Measurements from ENCODE around the gene SMAP2.

SMAP2 gene

DNA sequence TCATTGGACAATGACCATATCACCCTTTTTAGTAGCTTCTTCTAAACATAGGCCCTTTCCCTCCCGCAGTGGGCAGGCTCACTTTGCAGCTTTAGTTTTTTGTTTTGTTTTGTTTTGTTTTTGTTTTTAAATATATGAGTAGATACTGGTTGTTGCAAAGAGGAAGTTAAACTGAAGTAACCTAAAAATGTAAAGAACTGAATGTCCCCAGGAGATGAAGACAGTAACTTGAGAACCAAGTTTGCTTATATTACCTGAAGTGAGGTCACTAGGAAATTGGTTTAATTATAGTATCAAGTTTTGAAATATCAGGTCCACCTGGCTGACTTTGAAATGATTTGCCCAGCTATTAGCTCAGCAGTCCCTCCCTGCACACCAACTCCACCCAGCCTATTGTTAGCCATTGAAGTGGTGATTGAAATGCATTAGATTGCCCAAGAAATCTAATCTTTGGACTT, 18.2 kb downstream of the SMAP2 start:
- DNase-seq = no peak

DNA sequence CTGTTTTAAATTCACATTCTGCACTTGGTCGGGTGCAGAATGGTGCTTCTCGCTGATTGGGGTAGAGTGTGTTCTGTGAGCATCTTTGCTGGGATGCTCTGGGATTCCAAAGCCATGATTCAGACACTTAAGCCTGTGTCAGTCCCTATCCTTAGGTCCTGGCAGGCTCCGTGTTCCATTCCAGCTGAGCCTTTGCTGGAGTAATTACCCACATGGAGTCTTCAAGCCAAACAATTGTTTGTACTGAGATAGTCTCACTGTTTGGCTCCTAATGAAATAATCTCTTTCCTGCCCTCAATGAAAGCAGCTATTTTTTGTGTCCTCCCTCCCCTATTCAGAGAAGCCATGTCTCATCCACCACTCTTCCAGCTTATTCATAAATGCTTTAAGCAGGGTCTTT, 18.7 kb downstream of the SMAP2 start:
- no peak for DNase-seq

DNA sequence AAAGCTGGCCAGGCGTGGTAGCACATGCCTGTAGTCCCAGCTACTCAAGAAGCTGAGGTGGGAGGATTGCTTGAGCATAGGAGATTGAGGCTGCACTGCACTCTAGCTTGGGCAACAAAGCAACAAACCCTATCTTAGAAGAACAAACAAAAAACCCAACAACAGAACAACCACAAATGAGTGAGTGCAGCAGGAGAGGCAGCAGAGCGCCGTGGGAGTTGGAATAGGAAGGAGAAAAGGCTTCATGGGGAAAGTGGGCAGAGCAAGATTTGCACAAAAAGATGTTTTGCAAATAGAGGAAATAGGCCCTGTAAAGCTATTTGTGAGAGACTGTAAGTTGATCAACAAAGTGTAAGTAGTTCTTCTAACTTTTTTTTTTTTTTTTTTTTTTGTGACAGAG, 19.6 kb downstream of the SMAP2 start:
- DNase-seq = no peak

DNA sequence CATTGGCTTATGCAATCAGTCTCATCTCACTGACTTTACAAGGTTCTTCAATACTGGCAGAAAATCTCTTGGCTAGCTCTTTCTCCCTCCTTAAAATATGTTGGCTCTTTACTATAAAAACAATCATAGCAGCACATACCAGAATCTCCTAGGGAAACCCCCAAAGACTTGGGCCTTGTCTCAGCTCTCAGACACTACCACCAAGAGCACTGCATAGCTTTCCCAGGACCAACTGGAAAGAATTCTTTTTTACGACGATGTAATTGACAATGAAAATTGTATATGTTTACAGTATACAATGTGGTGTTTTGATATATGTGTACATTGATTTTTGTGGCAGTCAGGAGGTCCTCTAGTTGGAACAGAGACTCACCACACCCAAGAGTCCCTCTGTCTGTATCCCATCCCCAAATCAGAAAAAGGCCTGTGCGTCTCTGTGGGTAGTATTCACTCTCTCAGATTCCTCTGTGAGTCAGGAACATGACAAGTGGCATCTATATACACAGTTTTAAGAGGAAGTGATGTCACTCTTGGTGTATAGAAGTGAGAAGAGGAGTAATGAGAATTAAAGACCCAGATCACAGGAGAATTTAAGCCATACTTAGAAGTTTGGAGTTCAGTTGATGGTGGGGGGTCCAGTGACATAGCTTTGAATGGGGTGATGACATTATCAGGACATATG, 21.1 kb downstream of the SMAP2 start:
- DNase-seq = no peak

DNA sequence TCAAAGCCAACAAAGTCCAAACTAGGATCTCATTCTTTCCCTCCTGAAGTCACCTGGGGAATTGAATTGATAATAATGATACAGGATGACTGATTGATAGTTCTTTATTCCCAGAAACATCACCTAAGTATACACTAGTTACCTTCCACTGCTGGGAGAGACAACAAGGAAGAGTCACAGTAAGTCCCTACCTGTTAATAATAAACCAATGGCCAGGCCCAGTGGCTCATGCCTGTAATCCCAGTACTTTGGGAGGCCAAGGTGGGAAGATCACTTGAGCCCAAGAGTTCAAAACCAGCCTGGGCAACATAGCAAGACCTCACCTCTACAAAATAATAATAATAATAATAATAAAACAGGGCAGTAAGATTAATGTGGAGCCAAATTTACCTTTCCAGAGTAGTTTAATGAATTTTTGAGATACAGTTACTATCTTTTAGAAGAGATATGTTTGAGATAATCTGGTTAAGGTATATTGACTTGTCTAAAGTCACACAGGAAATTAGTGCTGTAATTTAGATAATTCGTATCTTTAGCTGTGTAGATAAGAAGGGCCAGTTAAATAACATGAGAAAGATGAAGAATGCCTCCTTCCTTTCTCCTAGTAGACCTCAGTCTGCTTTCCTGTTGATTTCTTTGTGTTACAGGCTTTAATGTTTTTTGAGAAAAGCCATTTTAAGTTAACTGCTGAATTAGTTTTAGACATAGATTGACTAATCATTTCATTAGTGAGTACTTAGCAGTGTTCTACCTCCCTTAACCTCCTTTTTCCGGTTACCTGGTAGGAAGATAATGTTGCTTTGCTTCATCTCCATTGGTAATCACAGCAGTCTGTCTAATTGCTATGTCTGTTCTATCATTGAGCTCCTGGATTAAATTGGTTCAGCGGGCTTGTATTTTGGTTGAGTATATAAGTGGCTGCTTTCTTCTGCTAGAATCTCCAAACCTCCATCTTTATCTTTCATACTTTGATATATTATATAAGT, 22.0 kb downstream of the SMAP2 start:
- no peak for DNase-seq

DNA sequence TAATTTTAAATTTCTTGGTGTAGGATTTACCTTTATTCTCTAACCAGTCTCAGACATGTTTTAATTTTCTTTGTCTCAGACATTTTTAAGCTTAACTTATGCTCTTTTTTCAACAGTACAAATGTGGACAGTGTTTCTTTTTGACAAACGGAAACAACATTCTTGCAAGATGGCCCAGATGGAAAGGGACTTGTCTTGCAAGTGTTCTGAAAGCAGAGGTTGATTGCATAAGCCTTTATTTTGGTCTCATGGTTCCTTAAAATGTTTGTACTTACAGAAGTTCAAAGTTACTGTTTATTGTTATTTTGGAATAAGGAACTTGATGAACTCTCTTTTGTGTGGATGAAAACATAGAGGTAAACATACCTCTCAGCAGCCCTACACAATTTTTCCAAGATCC, 22.9 kb downstream of the SMAP2 start:
- DNase-seq = no peak

DNA sequence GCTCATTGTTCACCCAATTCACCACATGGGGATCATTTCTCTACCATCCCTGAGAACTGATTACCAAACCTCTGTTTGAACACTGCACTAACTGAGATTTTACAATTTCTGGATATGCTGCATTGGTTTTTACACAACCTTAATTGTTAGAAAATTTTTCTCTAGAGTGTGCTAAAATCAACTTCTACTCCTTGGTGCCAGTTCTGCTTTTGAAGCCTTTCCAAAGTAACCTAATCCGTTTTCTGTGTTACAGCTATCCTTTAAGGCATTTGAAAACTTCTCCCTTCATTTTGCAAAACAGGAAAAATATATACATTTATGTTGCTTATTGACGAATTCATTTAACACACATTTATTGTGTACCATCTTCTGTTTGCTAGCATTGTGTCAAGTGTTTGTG, 23.7 kb downstream of the SMAP2 start:
- no peak for DNase-seq

DNA sequence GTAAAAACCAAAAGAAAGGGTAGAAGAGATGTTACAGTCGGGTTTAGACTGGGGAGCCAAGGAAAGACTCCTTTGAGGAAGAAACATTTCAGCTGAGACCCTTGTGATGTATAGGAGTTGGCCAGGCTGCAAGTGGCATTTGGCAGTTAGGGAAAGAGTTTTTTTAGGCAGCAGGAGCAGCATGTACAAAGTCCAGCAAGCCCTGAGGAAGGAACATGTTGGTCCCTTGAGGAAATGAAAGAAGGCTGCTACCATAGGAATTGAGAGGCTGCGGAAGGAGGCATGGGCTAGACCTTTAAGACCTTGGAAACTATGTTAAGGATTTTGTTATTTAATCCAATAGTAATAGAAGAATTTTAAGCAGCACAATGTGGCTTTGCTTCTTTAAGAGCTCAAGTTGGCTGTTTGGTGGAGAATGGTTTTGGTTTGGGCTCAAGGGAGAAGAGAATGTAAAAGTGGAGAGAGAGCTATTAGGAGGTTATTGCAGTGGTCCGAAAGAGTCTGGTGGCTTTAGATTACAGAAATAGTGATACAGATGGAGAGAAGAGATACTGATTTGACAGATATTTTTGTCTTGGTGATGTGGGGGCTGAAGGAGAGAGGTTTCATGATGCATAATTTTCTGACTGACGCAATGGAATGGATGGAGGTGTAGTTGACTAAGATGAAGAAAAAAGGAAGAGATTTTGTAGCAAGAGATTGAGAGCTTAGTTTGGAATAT, 26.6 kb downstream of the SMAP2 start:
- DNase-seq = no peak

DNA sequence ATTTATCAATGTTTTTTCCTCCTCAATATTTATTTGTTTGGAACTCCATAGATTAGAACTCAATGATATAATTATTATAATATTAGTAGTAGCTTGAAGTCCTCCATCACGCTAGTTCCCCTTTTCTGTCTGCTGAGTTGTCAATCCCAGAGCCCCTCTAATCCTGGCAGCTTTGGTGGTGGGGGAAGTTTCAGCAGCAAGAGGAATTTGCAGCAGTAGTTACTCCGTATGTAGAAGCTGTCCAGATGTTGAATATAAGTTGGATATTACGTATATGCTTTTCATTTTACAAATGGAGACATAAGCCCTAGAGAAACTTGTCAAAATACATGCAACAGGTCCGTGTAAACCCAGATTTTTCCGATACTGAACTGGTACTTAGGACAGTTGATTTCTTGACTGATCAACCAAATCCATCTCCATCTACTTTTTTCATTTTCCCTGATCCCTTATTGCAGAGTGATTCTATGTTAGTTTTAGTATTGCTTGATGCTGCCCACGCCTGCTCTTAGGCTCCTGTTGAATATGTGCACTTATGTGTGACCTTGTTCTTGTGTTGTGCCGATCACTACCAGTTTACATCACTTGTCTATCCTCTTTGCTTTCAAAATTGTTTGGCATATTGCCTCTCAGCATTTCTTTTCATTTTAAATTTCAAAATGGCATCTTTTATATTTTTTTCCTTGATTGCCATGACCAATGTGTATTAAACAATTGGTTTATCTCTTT, 28.1 kb downstream of the SMAP2 start:
- no peak for DNase-seq

DNA sequence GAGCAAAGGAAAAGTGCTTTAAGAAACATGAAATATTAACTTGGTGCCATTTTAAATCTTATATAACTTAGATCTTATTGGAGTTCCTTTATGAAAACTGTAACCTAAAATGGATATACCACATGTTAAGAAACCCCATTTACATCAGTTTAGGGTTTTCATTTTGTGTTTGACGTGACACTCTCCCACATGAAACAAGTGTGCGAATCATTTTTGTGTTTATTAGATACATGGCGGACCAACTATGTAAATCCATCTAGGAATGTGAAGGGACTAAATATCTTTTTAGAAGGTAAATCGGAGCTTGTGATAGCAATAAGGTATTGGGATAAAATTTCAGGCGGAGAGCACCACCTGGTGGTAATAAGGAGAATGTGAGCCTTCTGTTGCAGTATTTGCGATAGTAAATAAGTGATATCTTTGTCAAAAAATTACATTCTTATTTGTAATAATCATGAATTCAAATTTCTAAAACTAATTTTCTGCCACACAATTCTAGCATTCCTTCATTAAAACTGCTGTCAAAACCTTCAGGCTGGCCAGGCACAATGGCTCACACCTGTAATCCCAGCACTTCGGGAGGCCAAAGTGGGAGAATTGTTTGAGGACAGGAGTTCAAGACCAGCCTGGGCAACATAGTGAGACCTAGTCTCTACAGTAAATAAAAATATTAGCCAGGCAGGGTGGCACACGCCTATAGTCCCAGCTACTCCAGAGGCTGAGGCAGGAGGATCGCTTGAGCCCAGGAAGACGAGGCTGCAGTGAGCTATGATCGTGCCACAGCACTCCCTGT, 31.3 kb downstream of the SMAP2 start:
- DNase-seq = no peak

DNA sequence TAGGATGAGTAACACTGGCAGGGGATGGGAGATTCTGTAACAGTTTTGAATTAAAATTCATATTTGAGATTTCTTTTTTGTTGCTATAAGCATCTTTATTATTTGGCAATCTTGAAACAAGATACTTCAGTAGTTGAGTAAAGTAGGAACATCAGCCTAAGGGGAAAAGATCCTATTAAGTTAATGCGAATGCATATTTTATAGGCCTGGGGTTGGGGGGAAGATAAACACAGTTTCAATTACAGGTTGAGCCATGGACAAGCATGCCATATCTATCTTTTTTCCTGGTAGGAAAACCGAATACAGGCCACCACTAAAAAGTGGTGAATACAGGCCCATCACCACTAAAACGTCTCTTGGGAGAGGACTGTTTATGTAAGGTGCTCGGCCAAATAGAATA, 32.3 kb downstream of the SMAP2 start:
- no peak for DNase-seq

DNA sequence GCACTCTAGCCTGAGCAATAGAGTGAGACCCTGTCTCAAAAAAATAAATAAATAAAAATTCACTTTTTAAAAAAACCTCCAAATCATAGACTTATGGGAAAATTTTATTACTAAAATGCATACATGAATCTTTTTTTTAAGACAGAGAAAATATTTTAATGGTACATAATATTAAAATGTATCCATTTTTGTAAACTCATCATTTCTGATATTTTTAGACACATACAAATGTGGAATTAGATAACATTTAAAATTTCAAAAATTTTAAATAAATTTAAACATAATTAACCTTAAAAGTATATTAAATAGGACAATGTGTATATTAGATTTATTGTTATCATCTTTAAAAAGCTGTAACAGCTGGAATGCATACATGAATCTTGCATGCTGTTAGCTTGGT, 33.9 kb downstream of the SMAP2 start:
- no peak for DNase-seq

DNA sequence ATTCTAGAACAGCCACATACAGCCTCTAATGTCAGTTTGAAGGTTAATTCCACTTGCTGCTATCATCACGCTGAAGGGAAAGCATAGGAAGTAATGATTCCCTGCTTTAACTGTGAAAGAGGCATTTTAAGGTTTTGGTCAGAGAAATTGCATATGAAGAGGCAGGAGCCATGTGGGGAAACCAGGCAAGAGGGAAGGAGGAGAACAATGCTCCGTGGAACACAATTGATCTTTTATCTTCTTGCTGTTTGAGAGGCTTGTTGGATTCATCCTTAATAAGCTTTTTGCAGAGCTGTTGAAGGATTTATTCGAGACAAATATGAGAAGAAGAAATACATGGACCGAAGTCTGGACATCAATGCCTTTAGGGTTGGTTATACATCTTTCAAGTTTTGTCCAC, 35.9 kb downstream of the SMAP2 start:
- DNase-seq = no peak

DNA sequence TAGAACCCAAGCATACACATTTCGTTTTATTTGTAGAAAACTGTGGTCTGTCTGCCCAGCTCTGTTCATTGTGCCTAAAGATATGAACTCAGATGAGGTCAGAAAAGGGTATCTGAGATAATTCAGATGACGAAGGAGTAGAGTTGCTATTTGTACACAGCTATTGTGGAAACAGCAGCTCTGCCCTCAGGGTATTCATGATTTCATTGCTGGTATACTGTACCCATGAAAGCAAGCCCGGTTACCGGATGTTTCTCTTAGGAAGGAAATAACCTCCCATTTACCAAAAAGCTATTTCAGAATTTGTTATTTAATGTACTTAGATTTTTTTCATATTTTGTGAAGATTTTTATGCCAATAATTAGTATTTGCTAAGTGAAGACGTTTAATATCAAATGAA, 37.8 kb downstream of the SMAP2 start:
- DNase-seq = no peak

DNA sequence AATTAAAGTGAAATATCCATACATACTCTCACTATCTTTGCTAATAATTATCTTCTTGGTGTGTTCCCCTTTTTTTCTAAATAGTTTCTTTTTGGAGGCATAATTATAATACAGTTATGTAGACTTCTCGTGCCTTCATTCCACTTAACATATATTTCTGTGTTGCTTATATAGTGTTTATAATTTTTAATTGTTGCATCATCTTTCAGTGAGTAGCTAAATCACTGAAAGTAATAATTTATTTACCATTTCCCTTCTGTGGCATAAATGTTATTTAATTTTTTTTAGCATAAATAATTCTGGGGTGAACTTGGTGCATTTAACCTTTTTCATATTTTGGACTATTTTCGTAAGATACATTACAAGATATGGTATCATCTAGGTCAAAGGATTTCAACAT, 38.3 kb downstream of the SMAP2 start:
- DNase-seq = no peak

DNA sequence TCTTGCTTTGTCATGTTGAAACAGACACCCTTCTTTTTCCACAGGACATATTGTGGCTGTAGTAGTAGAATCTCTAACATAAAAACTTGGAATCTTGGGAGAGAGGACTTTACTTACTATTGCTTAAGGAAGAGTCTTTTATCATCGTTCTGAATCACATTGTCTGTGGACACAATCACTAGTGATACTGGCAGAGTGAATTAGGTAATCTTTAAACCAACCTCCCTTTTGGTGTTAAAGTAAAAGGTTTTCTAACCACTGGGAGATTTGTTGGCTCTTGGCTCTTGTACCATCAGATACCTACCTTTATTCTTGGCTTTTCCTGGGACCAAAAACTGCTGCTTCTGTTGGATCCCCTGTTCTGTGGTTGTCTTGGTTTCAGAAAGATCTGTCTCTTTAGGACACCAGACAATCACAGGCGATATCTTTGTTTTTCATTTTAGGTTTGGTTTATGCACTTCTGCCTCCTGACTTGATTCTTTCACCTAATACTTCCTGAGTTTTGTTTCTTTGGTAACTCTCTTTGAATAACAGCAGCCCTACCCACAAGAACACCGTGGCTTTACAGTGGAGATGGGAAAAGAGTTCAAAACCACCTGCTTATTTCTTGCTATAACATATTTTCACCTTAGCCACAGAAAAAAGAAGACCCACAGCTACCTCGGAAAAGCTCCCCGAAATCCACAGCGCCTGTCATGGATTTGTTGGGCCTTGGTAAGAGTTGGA, 40.2 kb downstream of the SMAP2 start:
- DNase-seq = no peak

DNA sequence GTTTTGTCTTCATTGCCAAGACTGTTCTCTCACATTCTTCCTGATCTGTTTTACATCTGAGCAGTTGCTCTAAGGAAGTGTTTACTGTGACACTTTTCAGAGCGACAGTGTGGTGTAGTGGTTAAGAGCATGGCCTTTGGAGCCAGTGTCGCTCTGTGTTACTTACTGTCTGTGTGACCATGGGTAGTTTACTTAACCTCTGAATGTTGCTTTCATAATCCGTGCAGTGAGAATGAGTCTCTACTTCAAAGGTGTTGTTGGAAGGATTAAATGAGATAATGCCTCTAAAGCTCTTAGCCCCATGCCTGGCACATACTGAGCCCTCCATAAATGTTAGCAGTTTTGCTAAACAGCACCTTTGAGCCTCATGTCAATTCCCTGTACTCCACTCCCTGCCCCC, 40.8 kb downstream of the SMAP2 start:
- no peak for DNase-seq

DNA sequence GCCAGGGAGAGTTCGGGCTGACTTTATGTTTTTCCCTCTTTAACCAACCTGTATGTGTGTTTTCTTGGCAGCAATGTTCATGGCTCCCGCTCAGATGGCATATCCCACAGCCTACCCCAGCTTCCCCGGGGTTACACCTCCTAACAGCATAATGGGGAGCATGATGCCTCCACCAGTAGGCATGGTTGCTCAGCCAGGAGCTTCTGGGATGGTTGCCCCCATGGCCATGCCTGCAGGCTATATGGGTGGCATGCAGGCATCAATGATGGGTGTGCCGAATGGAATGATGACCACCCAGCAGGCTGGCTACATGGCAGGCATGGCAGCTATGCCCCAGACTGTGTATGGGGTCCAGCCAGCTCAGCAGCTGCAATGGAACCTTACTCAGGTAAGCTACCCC, 43.2 kb downstream of the SMAP2 start:
- DNase-seq = no peak

DNA sequence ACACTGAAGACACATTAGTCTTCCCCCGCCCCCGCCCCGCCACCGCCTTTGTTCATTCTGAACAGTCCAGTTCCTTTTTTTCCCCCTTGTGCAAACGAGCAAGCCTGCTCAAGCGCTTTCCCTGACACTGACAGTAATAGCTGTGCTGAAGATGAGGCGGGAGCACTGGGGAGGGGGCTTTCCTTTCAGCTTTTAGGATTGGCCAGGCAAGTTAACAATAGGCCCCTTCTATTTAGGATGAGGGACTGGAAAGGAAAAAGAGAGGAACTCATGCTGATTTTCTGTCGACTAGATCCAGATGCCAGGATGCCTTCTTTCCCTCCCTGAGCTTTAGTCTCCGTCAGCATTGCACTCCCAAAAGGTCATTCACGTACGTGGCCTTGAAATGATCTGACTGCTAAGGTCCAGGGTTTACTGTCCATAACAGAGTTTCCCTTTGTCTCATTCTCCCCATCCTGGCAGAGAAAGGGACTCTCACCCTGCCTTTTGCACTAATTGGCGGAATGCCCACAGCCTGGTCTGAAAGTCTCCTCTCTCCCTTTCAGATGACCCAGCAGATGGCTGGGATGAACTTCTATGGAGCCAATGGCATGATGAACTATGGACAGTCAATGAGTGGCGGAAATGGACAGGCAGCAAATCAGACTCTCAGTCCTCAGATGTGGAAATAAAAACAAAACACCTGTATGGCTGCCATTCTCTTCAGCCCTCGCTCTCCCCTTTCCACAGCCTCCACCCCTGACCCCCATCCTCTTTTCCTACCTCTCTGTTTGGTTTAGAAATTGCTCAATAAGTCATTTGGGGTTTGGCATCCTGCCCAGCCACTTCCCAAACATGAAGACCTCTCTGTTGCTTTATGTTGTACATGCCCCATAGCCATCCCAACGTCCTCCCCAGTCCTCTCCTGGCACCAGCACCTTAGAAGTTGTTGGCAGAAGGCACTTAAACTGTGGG, 48.2 kb downstream of the SMAP2 start:
- DNase-seq = no peak

DNA sequence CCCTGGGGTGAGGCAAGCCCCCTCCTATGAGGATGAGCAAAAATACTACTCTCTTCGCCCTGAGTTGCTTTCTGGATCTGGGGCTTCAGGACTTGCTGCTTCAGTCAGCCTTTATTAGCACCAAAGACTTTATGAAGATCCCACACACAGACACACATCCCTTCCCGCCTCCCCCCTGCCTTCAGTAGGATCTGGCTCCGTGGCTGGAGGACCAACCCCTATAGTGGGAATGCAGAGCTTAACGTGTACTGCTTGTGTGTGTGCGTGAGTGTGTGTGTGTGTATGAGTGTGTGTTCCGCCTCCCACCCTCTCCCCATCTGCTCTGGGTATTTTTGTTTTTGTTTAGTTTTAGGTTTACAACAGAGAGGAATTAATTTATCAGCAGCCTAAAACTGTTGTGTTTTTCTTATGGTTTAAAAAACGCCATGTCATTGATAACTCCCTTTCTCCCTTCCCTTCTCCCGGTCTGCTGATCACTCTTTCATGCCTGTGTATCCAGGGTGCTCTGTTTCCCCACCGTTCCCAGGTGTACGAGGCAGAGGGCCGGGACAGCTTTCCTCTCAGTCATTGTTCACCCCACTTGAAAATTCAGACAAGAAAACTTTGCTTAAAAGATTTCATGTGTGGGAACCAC, 49.2 kb downstream of the SMAP2 start:
- no peak for DNase-seq

Data from activated CD8-positive, alpha-beta memory T cell treated with anti-CD3 and anti-CD28 coated beads for 24 hours (primary cell).